GM10847 (cell line): ENCODE results near the gene CFAP58.

Experiments used
- POLR2A ChIP-seq: IDR thresholded peaks from 2 replicates; pipeline ENCODE4 v1.6.1; 2011; ENCODE audit not compliant: insufficient read length; ENCODE audit errors: extremely low read depth

Gene CFAP58

GRCh38 chr10:104318810-104319741, 34.6 kb upstream of the CFAP58 start:
- TF ChIP-seq POLR2A, result no peak

GRCh38 chr10:104321226-104321625, 32.4 kb upstream of the CFAP58 start:
- no peak for TF ChIP-seq POLR2A

DNA sequence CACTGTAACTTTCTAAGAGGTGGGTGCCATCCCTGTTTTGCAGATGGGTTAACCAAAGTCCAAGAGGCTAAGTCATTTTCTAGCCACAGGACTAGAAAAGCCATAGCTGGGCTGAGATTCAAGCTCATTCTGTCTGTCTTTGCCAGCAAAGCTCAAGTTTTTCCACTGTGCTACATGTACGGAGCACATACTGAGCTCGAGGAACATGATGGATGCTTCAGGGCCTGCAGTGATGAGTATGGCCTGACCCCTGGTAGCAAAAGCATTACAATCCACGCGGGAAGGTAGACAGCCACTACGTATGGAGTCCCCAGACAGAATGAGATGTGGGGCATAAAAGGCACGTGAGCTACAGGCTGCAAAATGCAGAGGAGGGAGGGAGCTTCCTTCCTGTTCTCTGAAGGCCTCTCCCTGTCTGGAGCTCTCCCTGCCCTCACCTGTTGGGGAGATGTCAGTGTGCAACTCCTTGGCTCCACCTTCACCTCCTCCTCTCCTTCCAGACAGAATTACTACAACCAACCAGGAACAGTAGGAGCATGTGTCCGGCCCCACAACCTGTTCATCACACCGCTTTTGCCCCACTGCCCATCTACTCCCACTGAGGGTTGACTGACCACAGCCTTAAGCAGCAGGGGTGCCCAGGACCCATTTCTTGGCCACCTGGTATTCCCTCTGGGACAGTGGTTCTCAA, 31.8 kb upstream of the CFAP58 start:
- no peak for TF ChIP-seq POLR2A

- TF ChIP-seq POLR2A, result no peak
Measured at GRCh38 chr10:104322416-104322782, 31.2 kb upstream of the CFAP58 start.

DNA sequence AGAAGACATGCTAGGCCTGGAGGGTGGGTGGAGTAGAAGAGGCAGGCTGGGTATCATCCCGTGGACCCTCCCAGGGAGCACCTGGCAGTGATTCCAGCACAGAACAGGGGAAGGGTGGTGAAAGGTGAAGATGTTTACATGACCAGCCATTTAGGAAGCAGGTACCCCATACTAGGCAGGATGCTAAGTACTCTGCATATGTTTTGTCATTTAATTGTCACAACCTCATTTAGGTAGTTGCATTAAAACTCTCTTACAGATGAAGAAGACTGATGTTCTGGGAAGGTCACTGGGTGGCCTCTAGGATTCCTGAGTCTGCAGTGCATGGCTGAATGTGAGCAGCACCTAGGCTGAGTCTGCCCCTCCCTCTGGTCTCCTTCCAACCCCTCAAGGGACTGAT, 30.5 kb upstream of the CFAP58 start:
- TF ChIP-seq POLR2A, result no peak

GRCh38 chr10:104323760-104324201, 29.9 kb upstream of the CFAP58 start:
- no peak for TF ChIP-seq POLR2A

DNA sequence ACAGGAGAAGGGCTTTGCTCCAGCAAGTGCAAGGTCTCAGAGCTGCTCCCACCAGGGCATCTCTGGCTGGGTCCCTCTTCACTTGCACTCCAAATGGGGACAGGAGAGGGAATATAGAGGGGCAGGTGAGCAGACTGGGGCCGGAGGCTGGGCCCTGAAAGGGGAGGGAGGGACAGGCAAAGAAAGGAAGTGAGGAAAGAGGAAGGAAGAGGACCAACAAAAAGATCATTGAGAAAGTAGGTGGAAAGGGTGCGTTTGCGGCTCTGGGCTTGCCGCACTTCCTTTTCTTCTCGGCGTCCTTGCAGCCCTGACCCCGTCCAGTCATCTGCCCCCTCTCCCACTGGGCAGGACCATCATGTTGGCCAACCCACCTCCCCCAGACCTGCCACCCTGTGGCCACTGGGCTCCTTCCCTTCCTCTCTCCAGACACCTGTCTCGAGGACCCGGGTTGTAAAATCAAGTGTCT, 29.4 kb upstream of the CFAP58 start:
- TF ChIP-seq POLR2A, result no peak

DNA sequence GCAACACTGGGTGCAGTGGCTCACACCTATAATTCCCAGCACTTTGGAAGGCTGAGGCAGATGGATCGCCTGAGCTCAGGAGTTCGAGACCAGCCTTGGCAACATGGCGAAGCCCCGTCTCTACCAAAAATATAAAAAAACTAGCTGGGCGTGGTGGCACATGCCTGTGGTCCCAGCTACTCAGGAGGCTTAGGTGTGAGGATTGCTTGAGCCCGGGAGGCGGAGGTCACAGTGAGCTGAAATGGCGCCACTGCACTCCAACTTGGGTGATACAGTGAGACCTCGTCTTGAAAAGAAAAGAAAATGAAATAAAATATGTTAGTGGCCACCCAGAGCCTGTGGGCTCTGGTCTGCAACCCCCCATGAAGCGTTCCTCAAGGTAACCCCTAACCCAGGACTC, 28.7 kb upstream of the CFAP58 start:
- no peak for TF ChIP-seq POLR2A

DNA sequence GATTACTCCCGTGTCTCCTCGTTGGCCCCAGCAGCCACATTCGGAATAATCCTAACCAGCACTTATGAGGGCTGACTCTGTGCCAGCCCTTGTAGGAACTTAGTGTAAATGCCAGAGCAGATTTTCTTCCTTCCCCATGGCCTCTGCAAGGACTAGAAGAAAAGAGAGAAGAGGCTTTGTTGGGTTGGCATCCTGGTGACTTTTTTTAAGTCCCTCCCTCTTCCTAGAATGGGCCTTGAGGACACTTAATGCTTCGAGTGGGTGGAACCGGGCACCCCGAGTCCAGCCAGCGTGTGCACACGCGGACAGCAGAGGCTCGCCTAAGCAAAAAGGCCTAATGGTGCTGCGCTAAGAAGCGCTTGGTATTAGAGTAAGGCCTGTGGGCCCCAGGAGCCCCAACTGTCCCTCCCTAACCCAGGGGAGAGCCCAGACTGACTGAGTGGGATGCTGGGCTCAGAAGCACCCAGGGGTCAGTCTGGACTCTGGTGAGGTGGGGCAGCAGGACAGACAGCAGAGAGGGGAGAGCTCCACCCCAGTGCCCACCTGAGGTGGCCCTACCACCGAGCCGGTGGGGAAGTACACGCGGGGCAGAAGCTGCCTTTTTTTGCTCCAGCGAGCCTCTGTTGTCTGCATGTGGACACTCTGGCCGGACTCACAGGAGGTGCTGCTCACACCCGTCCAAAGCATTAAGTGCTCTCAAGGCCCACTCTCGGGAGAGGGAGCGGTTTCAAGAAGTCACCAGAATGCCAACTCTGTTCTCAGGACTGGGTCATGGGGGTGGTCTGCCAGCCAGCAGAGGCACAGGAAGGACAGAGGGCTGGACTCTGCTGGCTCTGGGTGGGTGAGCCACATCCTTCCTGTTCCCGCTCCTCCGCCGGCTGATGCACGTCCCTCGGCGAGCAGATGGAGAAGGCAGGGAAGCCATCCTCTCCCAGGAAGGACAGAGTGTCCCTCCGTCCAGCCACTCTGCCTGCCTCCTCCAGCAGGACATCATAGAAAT, 27.9 kb upstream of the CFAP58 start:
- no peak for TF ChIP-seq POLR2A

DNA sequence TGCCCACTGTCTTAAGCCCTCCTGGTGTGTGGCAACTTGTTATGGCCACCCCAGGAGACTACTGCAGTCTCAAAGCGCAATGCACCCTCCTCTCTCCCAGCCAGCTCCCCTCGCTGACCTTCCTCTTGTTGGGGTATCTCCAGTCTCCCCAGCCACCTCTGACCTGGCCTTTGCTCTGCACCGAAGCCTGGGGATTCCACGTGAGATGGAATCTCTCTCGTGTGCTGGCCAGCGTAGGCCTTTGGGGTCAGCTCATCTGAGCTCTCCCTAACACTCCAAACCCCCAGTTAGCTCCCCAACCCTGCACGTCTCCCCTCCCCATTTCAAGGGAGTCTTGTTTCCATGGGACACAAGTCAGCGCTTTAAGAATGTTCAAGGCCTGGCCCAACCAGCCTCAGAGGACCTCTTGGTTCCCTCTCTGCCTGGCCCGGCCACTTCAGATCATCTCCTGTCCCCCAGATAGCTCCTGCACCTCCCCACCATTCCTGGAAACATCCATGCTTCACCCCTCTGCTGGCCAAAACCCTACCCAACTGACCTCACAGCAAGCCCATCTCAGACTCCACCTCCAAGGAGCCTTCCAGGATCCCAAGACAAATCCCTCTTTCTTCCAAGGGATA, 26.5 kb upstream of the CFAP58 start:
- no peak for TF ChIP-seq POLR2A

DNA sequence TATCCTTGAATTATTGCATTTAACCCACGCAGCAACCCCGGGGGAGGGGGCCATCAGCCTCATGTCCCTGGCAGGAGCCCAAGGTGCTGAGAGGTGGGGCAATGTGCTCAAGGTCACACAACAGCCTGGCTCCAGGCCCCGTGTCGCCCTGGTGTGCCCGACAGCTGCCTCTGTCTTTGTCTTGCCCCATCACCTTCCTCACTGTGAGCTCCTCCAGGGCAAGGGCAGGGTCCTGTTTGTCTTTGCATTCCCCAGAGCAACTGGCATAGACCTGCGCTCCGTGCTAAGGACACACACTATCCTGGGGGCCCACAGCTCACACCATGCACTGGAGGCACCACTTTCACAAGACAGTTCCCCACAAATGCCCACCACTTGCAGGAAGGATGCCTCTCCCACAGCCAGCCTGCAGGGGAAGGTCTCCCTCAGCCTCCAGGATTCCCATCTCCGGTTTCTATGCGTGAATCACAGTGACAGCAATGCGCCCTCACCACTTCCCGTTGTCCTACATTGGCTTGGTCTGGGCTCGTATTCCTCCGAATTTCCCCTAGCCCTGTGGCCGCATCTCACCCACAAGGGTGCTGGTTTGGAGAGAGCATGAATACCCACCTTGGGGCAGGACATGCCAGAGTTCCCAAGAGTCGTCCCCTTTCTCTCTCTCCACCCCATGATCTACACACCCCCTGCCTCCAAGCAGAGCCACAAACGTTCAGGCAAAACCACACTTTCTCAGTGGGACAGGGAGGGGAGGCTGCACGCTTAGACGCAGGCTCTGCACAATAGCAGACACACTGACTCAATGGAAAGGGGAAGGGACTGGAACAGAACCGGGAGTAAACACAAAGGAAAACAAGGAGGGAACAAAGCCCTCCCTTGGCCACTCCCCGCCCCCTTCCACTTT, 25.6 kb upstream of the CFAP58 start:
- TF ChIP-seq POLR2A, result no peak

- TF ChIP-seq POLR2A, result no peak
Measured at GRCh38 chr10:104328646-104328895, 25.1 kb upstream of the CFAP58 start.

DNA sequence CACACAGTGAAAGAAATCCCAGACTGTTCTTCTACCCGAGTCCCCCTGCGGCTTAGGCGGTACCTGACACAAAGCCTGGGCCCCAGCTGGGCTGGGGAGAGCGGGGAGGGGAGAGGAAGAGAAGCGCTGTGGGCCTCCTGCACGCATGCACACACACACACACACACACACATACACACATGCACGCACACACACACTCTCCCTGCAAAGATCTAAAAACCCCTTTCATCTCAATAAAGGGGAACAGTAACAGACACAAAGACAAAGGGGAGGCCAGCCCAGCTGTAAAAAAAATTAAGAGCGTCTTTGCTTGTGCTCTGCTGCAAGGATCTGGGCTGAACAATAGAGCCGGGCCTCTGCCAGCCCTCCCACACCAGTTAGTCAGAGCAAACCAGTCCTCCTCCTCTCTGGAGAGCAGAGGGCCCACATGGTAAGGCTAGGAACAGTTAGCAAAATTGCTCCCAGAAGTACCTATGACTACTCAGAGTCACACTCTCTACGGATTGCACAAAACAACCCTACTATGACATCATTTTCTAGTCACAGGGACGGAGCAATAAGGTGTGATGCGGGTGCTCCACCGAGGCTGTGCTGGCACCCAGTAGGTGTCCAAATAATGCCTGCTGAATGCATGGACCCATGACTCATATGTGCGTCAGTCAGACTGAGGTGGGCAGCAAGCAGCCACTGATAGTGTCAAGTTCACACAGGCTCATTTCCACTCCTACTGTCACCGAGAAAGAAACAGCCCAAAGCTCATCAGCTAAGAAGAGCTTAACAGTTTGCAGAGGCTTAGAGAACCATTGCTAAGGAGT, 24.5 kb upstream of the CFAP58 start:
- no peak for TF ChIP-seq POLR2A
